H1 (cell line): ENCODE results near the gene KIF4A. TPM values are rescaled to one million over a fixed set of nuclear protein-coding genes. Genes with fewer than 3 reads are reported as not detected.

ENCODE experiments used
- CTCF ChIA-PET: fragments of 300-600 bp; sonication (Branson Sonifier 250); formaldehyde crosslinking; loops from one replicate; lab custom pipeline; 2021; ENCODE audit not compliant: partially characterized antibody; lab: Charles Lee
- POLR2A ChIA-PET: fragments of 300-600 bp; sonication (Branson Sonifier 250); formaldehyde crosslinking; loops from one replicate; lab custom pipeline; 2021; ENCODE audit warnings: inconsistent platforms; ENCODE audit not compliant: partially characterized antibody; lab: Charles Lee
- DNase-seq, 2 experiments: peaks; one replicate each; pipeline versions ENCODE4 v3.0.0 to v3.0.0-alpha.2; 2010 to 2022; ENCODE audit warnings: low spot score in 2 of 2, low read depth in 1 of 2, mixed read lengths in 1 of 2
- FAIRE-seq: peaks from 2 replicates; lab custom pipeline; 2011; peaks lifted over from hg19 to GRCh38; lab: Jason Lieb, UNC
- H2AFZ ChIP-seq: 2 replicates; pipeline ENCODE4 v1.8.1; 2012; ENCODE audit warnings: low read length, inconsistent platforms
- H2AK5ac ChIP-seq: 2 replicates; pipeline ENCODE4 v1.6.1; 2013; ENCODE audit warnings: low read depth, low read length
- H2BK120ac ChIP-seq: replicated peaks from 2 replicates; pipeline ENCODE3; 2013; ENCODE audit warnings: low read depth, low read length, inconsistent platforms
- H2BK12ac ChIP-seq: 2 replicates; pipeline ENCODE4 v1.6.1; 2013; ENCODE audit warnings: low read depth, low read length
- H2BK15ac ChIP-seq: 2 replicates; pipeline ENCODE4 v1.6.1; 2013; ENCODE audit warnings: low read length
- H2BK20ac ChIP-seq: 2 replicates; pipeline ENCODE4 v1.6.1; 2013; ENCODE audit warnings: low read length
- H2BK5ac ChIP-seq: 2 replicates; pipeline ENCODE4 v1.6.1; 2013; ENCODE audit warnings: low read depth, low read length
- H3K14ac ChIP-seq: 2 replicates; pipeline ENCODE4 v1.6.1; 2013; ENCODE audit warnings: inconsistent platforms; ENCODE audit not compliant: insufficient read length
- H3K18ac ChIP-seq: 2 replicates; pipeline ENCODE4 v1.6.1; 2013; ENCODE audit warnings: low read length; ENCODE audit errors: extremely low read depth
- H3K23ac ChIP-seq: 2 replicates; pipeline ENCODE4 v1.6.1; 2013; ENCODE audit warnings: inconsistent platforms; ENCODE audit not compliant: insufficient read length
- H3K23me2 ChIP-seq: 2 replicates; pipeline ENCODE4 v1.6.1; 2013; ENCODE audit warnings: low read depth, low read length
- H3K27ac ChIP-seq: 2 replicates; pipeline ENCODE4 v1.6.1; 2011; ENCODE audit warnings: low read depth, low read length, inconsistent platforms
- H3K27me3 ChIP-seq, 4 experiments: replicated peaks in 1 of 4; 1 replicate in 1 of 4; 2 replicates in 3 of 4; pipeline versions ENCODE4 v1.6.1 to v1.8.1; 2011 to 2013; ENCODE audit warnings: low read length in 3 of 4, mild to moderate bottlenecking in 3 of 4, inconsistent platforms in 2 of 4, mixed read lengths in 2 of 4, moderate library complexity in 1 of 4; ENCODE audit not compliant: control insufficient read depth in 3 of 4, insufficient read depth in 3 of 4; ENCODE audit errors: extremely low read depth in 1 of 4
- H3K36me3 ChIP-seq, 4 experiments: 2 replicates each; pipeline versions ENCODE4 v1.6.1 to v1.8.1; 2011 to 2013; ENCODE audit warnings: mild to moderate bottlenecking in 4 of 4, low read length in 3 of 4, moderate library complexity in 2 of 4, control low read depth in 1 of 4, inconsistent platforms in 1 of 4; ENCODE audit not compliant: insufficient read depth in 4 of 4, control insufficient read depth in 2 of 4
- H3K4ac ChIP-seq: replicated peaks from 2 replicates; pipeline ENCODE3; 2013; ENCODE audit warnings: low read length, low read depth, mixed read lengths, inconsistent platforms; ENCODE audit not compliant: insufficient read length
- H3K4me1 ChIP-seq, 4 experiments: replicated peaks in 1 of 4; 1 replicate in 1 of 4; 2 replicates in 3 of 4; pipeline versions ENCODE4 v1.6.1 to v1.8.1; 2011 to 2013; ENCODE audit warnings: low read length in 3 of 4, inconsistent platforms in 2 of 4, mixed read lengths in 1 of 4; ENCODE audit not compliant: insufficient read depth in 4 of 4, control insufficient read depth in 3 of 4
- H3K4me2 ChIP-seq, 2 experiments: 2 replicates each; pipeline versions ENCODE4 v1.6.1 to v1.8.1; 2011 to 2013; ENCODE audit warnings: low read depth in 2 of 2, low read length in 2 of 2, control low read depth in 1 of 2, inconsistent platforms in 1 of 2, mild to moderate bottlenecking in 1 of 2; ENCODE audit not compliant: insufficient read depth in 1 of 2
- H3K4me3 ChIP-seq, 4 experiments: fragments of 200-600, 300-600 bp in 1 of 4; sonication (generic), shearing (Covaris generic), sonication (Bioruptor Twin) in 1 of 4; 2 replicates each; pipeline versions ENCODE4 v1.5.1 to v1.8.1; 2011 to 2016; ENCODE audit warnings: low read length in 4 of 4, low read depth in 3 of 4, control low read depth in 2 of 4, inconsistent platforms in 2 of 4, mild to moderate bottlenecking in 2 of 4, mixed read lengths in 1 of 4, moderate library complexity in 1 of 4; ENCODE audit not compliant: insufficient read depth in 2 of 4; ENCODE audit errors: extremely low read depth in 1 of 4
- H3K56ac ChIP-seq: replicated peaks from 2 replicates; pipeline ENCODE3; 2013; ENCODE audit warnings: low read depth, mild to moderate bottlenecking, mixed read lengths, low read length, inconsistent platforms; ENCODE audit not compliant: insufficient read length
- H3K79me1 ChIP-seq: 2 replicates; pipeline ENCODE4 v1.6.1; 2013; ENCODE audit warnings: low read depth, low read length, control low read depth
- H3K79me2 ChIP-seq, 2 experiments: 2 replicates each; pipeline versions ENCODE4 v1.6.1 to v1.8.1; 2012 to 2013; ENCODE audit warnings: low read length in 2 of 2, mild to moderate bottlenecking in 2 of 2, inconsistent platforms in 1 of 2; ENCODE audit not compliant: insufficient read depth in 2 of 2, control insufficient read depth in 1 of 2
- H3K9ac ChIP-seq, 4 experiments: replicated peaks in 1 of 4; 1 replicate in 1 of 4; 2 replicates in 3 of 4; pipeline versions ENCODE4 v1.6.1 to v1.8.1; 2011 to 2013; ENCODE audit warnings: low read depth in 3 of 4, low read length in 3 of 4, control low read depth in 2 of 4, mild to moderate bottlenecking in 2 of 4, moderate library complexity in 2 of 4, inconsistent platforms in 1 of 4; ENCODE audit errors: extremely low read depth in 1 of 4
- H3K9me3 ChIP-seq, 2 experiments: 2 replicates each; pipeline versions ENCODE4 v1.6.1 to v1.8.1; 2012 to 2013; ENCODE audit warnings: mild to moderate bottlenecking in 2 of 2, moderate library complexity in 2 of 2, control low read depth in 1 of 2, inconsistent platforms in 1 of 2, low read depth in 1 of 2, low read length in 1 of 2, mixed read lengths in 1 of 2; ENCODE audit not compliant: insufficient read depth in 2 of 2
- H4K20me1 ChIP-seq, 2 experiments: replicated peaks in 1 of 2; 2 replicates each; pipeline versions ENCODE3 to v1.8.1; 2011 to 2013; ENCODE audit warnings: inconsistent platforms in 2 of 2, low read length in 2 of 2, mild to moderate bottlenecking in 1 of 2; ENCODE audit not compliant: insufficient read depth in 2 of 2, control insufficient read depth in 1 of 2
- H4K5ac ChIP-seq: 2 replicates; pipeline ENCODE4 v1.6.1; 2013; ENCODE audit warnings: low read length, low read depth, mixed read lengths, inconsistent platforms; ENCODE audit not compliant: insufficient read length
- H4K8ac ChIP-seq: 2 replicates; pipeline ENCODE4 v1.8.0; 2013; ENCODE audit warnings: mild to moderate bottlenecking, moderate library complexity, low read length, inconsistent platforms; ENCODE audit not compliant: insufficient read depth; ENCODE audit errors: extremely low read depth
- H4K91ac ChIP-seq: replicated peaks from 2 replicates; pipeline ENCODE3; 2013; ENCODE audit warnings: low read length, mixed read lengths, inconsistent platforms; ENCODE audit not compliant: insufficient read length
- SP4 ChIP-seq: IDR thresholded peaks from 2 replicates; pipeline ENCODE4 v1.6.1; 2012; ENCODE audit warnings: low read length, inconsistent platforms
- WGBS, 2 experiments: shearing (Covaris generic) in 1 of 2; methylation state at CpG; one replicate each; pipeline versions ENCODE4 v1.1.6 to v1.1.7; 2013 to 2015; ENCODE audit warnings: low lambda C conversion rate in 2 of 2, mixed read lengths in 2 of 2, inconsistent platforms in 1 of 2, low coverage in 1 of 2, missing lambda C conversion rate in 1 of 2; ENCODE audit not compliant: insufficient replicate concordance in 2 of 2, insufficient coverage in 1 of 2, insufficient read length in 1 of 2; ENCODE audit errors: extremely low coverage in 1 of 2, missing lambda C conversion rate in 1 of 2; 5-methylcytosine and 5-hydroxymethylcytosine counted together
- polyA plus RNA-seq, 7 experiments: library from polyadenylated mRNA; depleted of rRNA in 3 of 7; stranded (reverse) in 5 of 7; unstranded in 2 of 7; fragments of >200 nt in 5 of 7; fragments of 200-250 nt in 2 of 7; gene quantifications; 1 replicate in 5 of 7; 2 replicates in 1 of 7; 4 replicates in 1 of 7; pipeline versions ENCODE4 v1.2.1 to v1.2.3, GENCODE V29; 2011 to 2013; ENCODE audit warnings: missing spikeins in 2 of 7, mixed read lengths in 2 of 7
- total RNA-seq: library from RNA; stranded (reverse); fragmentation: NEBNext Ultra II Directional; extraction: Animal tissue kit (Norgen Biotek cat#: 25700); gene quantifications from 2 replicates; pipeline ENCODE4 v1.2.1, GENCODE V29; 2021

The KIF4A gene
- total and polyA plus RNA-seq, 2 of the 8 experiments (the other 6 are each of a cell fraction or from before 2014, with no cell fraction given), result 10.9 to 35.7 TPM

GRCh38 chrX:70422851-70423341 is 133.0 kb downstream of the KIF4A start, which contains the start of gene GDPD2:
Gene GDPD2 (plus strand): TSS chrX:70423314. CDS start chrX:70424985, 1,671 bp downstream.
- Histone ChIP-seq H4K91ac (peak within 1 kb of the TSS; percentile 96), H3K4me3 (peak within 1 kb of the TSS; percentile 61 to 75 (median 64)), H2BK5ac (peak within 1 kb of the TSS; percentile 86; the same call in 1 of the 2 replicates), H3K9me3 (no peaks in the 10 kb centered on the region), H3K27me3 (no peaks in the 10 kb centered on the region), H2BK15ac (no peak within 1 kb of the TSS), H2BK20ac (peak within 1 kb of the TSS; percentile 72; the same call in 1 of the 2 replicates), H4K20me1 (no peaks in the 10 kb centered on the region), H3K27ac (peak within 1 kb of the TSS; percentile 73; the same call in 1 of the 2 replicates), H2AK5ac (no peak within 1 kb of the TSS; the same call in 1 of the 2 replicates), H3K23ac (no peak within 1 kb of the TSS), H3K23me2 (peaks cover 2% of the 10 kb centered on the region; the same call in 1 of the 2 replicates), H3K36me3 (peaks cover 5 to 44% (median 25%) of the 10 kb centered on the region in 4 experiments; a peak in 7 of 8 replicates), H3K4me2 (peak within 1 kb of the TSS; percentile 74 to 97), H3K56ac (peak within 1 kb of the TSS; percentile 61), H4K5ac (peak within 1 kb of the TSS; percentile 75), H3K4me1 (peaks cover 5 to 20% (median 18%) of the 10 kb centered on the region in 4 experiments), H2AFZ (no peak within 1 kb of the TSS), H3K14ac (no peak within 1 kb of the TSS), H3K9ac (peak within 1 kb of the TSS in 3 of 4 experiments; percentile 62 to 65 (median 65); a peak in 6 of 7 replicates), H3K79me1 (no peaks in the 10 kb centered on the region), H2BK120ac (peak within 1 kb of the TSS; percentile 90), H3K18ac (peak within 1 kb of the TSS; percentile 97), H2BK12ac (0 out of 2 replicates have a peak within 1 kb of the TSS, but pooled peaks have one; percentile 68), H3K79me2 (no peaks in the 10 kb centered on the region), H4K8ac (peak within 1 kb of the TSS; percentile 77), H3K4ac (peak within 1 kb of the TSS; percentile 98)
- 8% methylated on average over 2 of the region's 11 CpGs; no CpG with 5 or more reads in 1 of the 2 experiments for WGBS, 2 experiments
- POLR2A ChIA-PET, result interaction anchor here (0.5 to 4.8 kb wide), 12 partner anchors 8 to 725 kb away, joined by 3 to 52 read pairs (median 4); no protein-coding TSS in a partner anchor
- DNase-seq (peak; percentile 59 to 61), FAIRE-seq (peak; percentile 97)
- CTCF ChIA-PET, result interaction anchor here (0.6 to 3.0 kb wide), 13 partner anchors 9 to 243 kb away, joined by 3 to 43 read pairs (median 4); no protein-coding TSS in a partner anchor
- no peak for TF ChIP-seq SP4
